ENCODE measurements around the gene DIAPH2.

- TF ChIP-seq RAD21 (IDR thresholded peaks at IDR 0.05; ENCODE audit: low read depth) (no peak), EZH2 (IDR thresholded peaks at IDR 0.05) (no peak), EZH2phosphoT487 (IDR thresholded peaks at IDR 0.05; ENCODE audit: borderline replicate concordance) (no peak), CBX3 (IDR thresholded peaks at IDR 0.05; ENCODE audit: low read depth) (no peak), ZBTB33 (IDR thresholded peaks at IDR 0.05; ENCODE audit: extremely low read depth, insufficient replicate concordance, low read length) (no peak)
- TF ChIP-seq, protein P1, sequence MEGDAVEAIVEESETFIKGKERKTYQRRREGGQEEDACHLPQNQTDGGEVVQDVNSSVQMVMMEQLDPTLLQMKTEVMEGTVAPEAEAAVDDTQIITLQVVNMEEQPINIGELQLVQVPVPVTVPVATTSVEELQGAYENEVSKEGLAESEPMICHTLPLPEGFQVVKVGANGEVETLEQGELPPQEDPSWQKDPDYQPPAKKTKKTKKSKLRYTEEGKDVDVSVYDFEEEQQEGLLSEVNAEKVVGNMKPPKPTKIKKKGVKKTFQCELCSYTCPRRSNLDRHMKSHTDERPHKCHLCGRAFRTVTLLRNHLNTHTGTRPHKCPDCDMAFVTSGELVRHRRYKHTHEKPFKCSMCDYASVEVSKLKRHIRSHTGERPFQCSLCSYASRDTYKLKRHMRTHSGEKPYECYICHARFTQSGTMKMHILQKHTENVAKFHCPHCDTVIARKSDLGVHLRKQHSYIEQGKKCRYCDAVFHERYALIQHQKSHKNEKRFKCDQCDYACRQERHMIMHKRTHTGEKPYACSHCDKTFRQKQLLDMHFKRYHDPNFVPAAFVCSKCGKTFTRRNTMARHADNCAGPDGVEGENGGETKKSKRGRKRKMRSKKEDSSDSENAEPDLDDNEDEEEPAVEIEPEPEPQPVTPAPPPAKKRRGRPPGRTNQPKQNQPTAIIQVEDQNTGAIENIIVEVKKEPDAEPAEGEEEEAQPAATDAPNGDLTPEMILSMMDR (IDR thresholded peaks at IDR 0.05 in 2 of 3, conservative IDR thresholded peaks at IDR 0.05 in 1 of 3; ENCODE audit: borderline replicate concordance in 1 of 3, insufficient read depth in 1 of 3, low read depth in 2 of 3, low read length in 2 of 3) = no peak
These were observed 539.5 kb downstream of the DIAPH2 start for GRCh38 chrX:97224148-97224547.

All from HCT116 (cell line).